Trophoblast cell (in vitro differentiated cells and primary cell): ENCODE data around the gene TTC13.

Source experiments
- DNase-seq, 2 donors: peaks; one replicate each; pipeline ENCODE4 v3.0.0-alpha.2; 2016
- H2AFZ ChIP-seq: 2 replicates; pipeline ENCODE4 v1.6.1; 2013; ENCODE audit warnings: low read length, moderate library complexity, mild to moderate bottlenecking; ENCODE audit not compliant: insufficient read depth, poor library complexity
- H2AK5ac ChIP-seq: 2 replicates; pipeline ENCODE4 v1.6.1; 2013; ENCODE audit warnings: mild to moderate bottlenecking, low read length
- H2BK120ac ChIP-seq: 2 replicates; pipeline ENCODE4 v1.6.1; 2013; ENCODE audit warnings: low read length, mild to moderate bottlenecking, moderate library complexity; ENCODE audit not compliant: insufficient read depth, poor library complexity
- H2BK12ac ChIP-seq: 2 replicates; pipeline ENCODE4 v1.6.1; 2013; ENCODE audit warnings: mild to moderate bottlenecking, low read length, moderate library complexity
- H2BK5ac ChIP-seq: 2 replicates; pipeline ENCODE4 v1.6.1; 2013; ENCODE audit warnings: low read length, low read depth, moderate library complexity, mild to moderate bottlenecking; ENCODE audit not compliant: poor library complexity
- H3K14ac ChIP-seq: 2 replicates; pipeline ENCODE4 v1.6.1; 2013; ENCODE audit warnings: mild to moderate bottlenecking, low read length
- H3K18ac ChIP-seq: 2 replicates; pipeline ENCODE4 v1.6.1; 2013; ENCODE audit warnings: mild to moderate bottlenecking, low read length
- H3K23ac ChIP-seq: 2 replicates; pipeline ENCODE4 v1.6.1; 2013; ENCODE audit warnings: low read length
- H3K27ac ChIP-seq: 2 replicates; pipeline ENCODE4 v1.5.1; 2013; ENCODE audit warnings: low read depth, mild to moderate bottlenecking, inconsistent platforms, low read length, moderate library complexity
- H3K27me3 ChIP-seq: 2 replicates; pipeline ENCODE4 v1.6.1; 2013; ENCODE audit warnings: inconsistent platforms, mild to moderate bottlenecking, low read length, moderate library complexity; ENCODE audit not compliant: insufficient read depth
- H3K36me3 ChIP-seq, 2 experiments: 1 replicate in 1 of 2; 2 replicates in 1 of 2; pipeline ENCODE4 v1.6.1; 2013; ENCODE audit warnings: low read length in 2 of 2, mild to moderate bottlenecking in 2 of 2, moderate library complexity in 1 of 2; ENCODE audit not compliant: insufficient read depth in 2 of 2, control insufficient read depth in 1 of 2
- H3K4ac ChIP-seq: 2 replicates; pipeline ENCODE4 v1.6.1; 2013; ENCODE audit warnings: low read depth, mild to moderate bottlenecking, low read length, moderate library complexity
- H3K4me1 ChIP-seq, 2 experiments: 1 replicate in 1 of 2; 2 replicates in 1 of 2; pipeline ENCODE4 v1.6.1; 2013; ENCODE audit warnings: low read length in 2 of 2, mild to moderate bottlenecking in 2 of 2, moderate library complexity in 1 of 2; ENCODE audit not compliant: insufficient read depth in 2 of 2, control insufficient read depth in 1 of 2
- H3K4me2 ChIP-seq: 2 replicates; pipeline ENCODE4 v1.6.1; 2013; ENCODE audit warnings: inconsistent platforms, mild to moderate bottlenecking, low read length, moderate library complexity
- H3K4me3 ChIP-seq: 2 replicates; pipeline ENCODE4 v1.5.1; 2013; ENCODE audit warnings: mild to moderate bottlenecking, low read depth, low read length, inconsistent platforms
- H3K79me1 ChIP-seq: one replicate; pipeline ENCODE4 v1.6.1; 2013; ENCODE audit warnings: low read length
- H3K79me2 ChIP-seq: 2 replicates; pipeline ENCODE4 v1.6.1; 2013; ENCODE audit warnings: low read length, mild to moderate bottlenecking; ENCODE audit not compliant: control insufficient read depth, insufficient read depth, poor library complexity
- H3K9ac ChIP-seq: 2 replicates; pipeline ENCODE4 v1.6.1; 2013; ENCODE audit warnings: mild to moderate bottlenecking, low read length
- H3K9me3 ChIP-seq: 2 replicates; pipeline ENCODE4 v1.6.1; 2013; ENCODE audit warnings: low read depth, mild to moderate bottlenecking, control low read depth, inconsistent platforms, low read length; ENCODE audit not compliant: insufficient read depth
- H4K12ac ChIP-seq: 2 replicates; pipeline ENCODE4 v1.6.1; 2013; ENCODE audit warnings: low read depth, mild to moderate bottlenecking, low read length, moderate library complexity
- H4K8ac ChIP-seq: 2 replicates; pipeline ENCODE4 v1.6.1; 2013; ENCODE audit warnings: low read depth, mild to moderate bottlenecking, low read length, moderate library complexity
- H4K91ac ChIP-seq: one replicate; pipeline ENCODE4 v1.6.1; 2013; ENCODE audit warnings: low read depth, mild to moderate bottlenecking, low read length, moderate library complexity
- whole genome bisulfite sequencing: extraction: QIAGEN DNeasy Blood & Tissue Kit; methylation state at CpG from one replicate; pipeline ENCODE4 v1.1.7; 2013; ENCODE audit warnings: missing lambda C conversion rate; ENCODE audit not compliant: insufficient read length, insufficient coverage; ENCODE audit errors: extremely low coverage; 5-methylcytosine and 5-hydroxymethylcytosine counted together

TTC13 gene

GRCh38 chr1:230898144-230898543 lies 80.5 kb downstream of the TTC13 start:
- Histone ChIP-seq H2BK12ac (no peak overlapping the region), H3K4me1 (peaks cover 0 to 5% of the 10 kb centered on the region in 2 experiments), H3K79me1 (no peaks in the 10 kb centered on the region)

GRCh38 chr1:230896779-230897178 lies 81.9 kb downstream of the TTC13 start:
- Histone ChIP-seq H3K79me2 (no peaks in the 10 kb centered on the region), H3K79me1 (peaks cover 6% of the 10 kb centered on the region), H2BK12ac (no peak overlapping the region), H2AFZ (no peak overlapping the region), H3K36me3 (no peaks in the 10 kb centered on the region), H3K27ac (no peak overlapping the region), H3K9me3 (no peaks in the 10 kb centered on the region), H4K8ac (no peak overlapping the region), H3K4me1 (peaks cover 0 to 8% of the 10 kb centered on the region in 2 experiments), H3K27me3 (no peaks in the 10 kb centered on the region), H3K4me3 (no peak overlapping the region), H3K9ac (no peak overlapping the region), H3K23ac (no peak overlapping the region), H4K91ac (no peak overlapping the region), H3K4me2 (no peak overlapping the region), H3K14ac (no peak overlapping the region), H2BK120ac (no peak overlapping the region), H2BK5ac (no peak overlapping the region), H4K12ac (no peak overlapping the region), H3K4ac (no peak overlapping the region), H3K18ac (no peak overlapping the region), H2AK5ac (no peak overlapping the region)
- no CpG with 5 or more reads among the region's 1 CpG for WGBS
- no peak for DNase-seq

More at GRCh38 chr1:230898144-230898543, 80.5 kb downstream of the TTC13 start:
- H3K27me3 ChIP-seq = no peaks in the 10 kb centered on the region
- no peak overlapping the region for H2AK5ac ChIP-seq
- no peak overlapping the region for H3K9ac ChIP-seq
- no peak overlapping the region for H4K8ac ChIP-seq
- H3K9me3 ChIP-seq = no peaks in the 10 kb centered on the region
- no peak overlapping the region for H3K4me3 ChIP-seq
- H3K18ac ChIP-seq = no peak overlapping the region
- no peak for DNase-seq
- H4K91ac ChIP-seq = no peak overlapping the region
- H3K79me2 ChIP-seq = no peaks in the 10 kb centered on the region
- no peak overlapping the region for H2BK5ac ChIP-seq
- no peak overlapping the region for H3K14ac ChIP-seq
- H4K12ac ChIP-seq = no peak overlapping the region
- H3K27ac ChIP-seq = no peak overlapping the region
- no peak overlapping the region for H2BK120ac ChIP-seq
- H2AFZ ChIP-seq = no peak overlapping the region
- H3K4ac ChIP-seq = no peak overlapping the region
- H3K4me2 ChIP-seq = no peak overlapping the region
- WGBS = no CpG with 5 or more reads among the region's 4 CpGs
- no peak overlapping the region for H3K23ac ChIP-seq
- H3K36me3 ChIP-seq = no peaks in the 10 kb centered on the region

- no peak overlapping the region for H3K18ac ChIP-seq
Measured at GRCh38 chr1:230895452-230895851, 83.2 kb downstream of the TTC13 start.

GRCh38 chr1:230894664-230895063 lies 84.0 kb downstream of the TTC13 start:
- H3K4ac ChIP-seq = no peak overlapping the region
- H3K27ac ChIP-seq = no peak overlapping the region
- no peaks in the 10 kb centered on the region for H3K79me2 ChIP-seq
- H4K12ac ChIP-seq = no peak overlapping the region
- H3K9me3 ChIP-seq = peaks cover 1% of the 10 kb centered on the region
- H2AK5ac ChIP-seq = peak overlapping the region; percentile 17
- no peaks in the 10 kb centered on the region for H3K36me3 ChIP-seq
- H2BK5ac ChIP-seq = no peak overlapping the region
- no CpG with 5 or more reads among the region's 5 CpGs for WGBS
- no peak for DNase-seq
- no peak overlapping the region for H4K91ac ChIP-seq
- no peak overlapping the region for H2BK12ac ChIP-seq
- H3K9ac ChIP-seq = no peak overlapping the region
- no peak overlapping the region for H2AFZ ChIP-seq
- H3K27me3 ChIP-seq = no peaks in the 10 kb centered on the region
- no peak overlapping the region for H4K8ac ChIP-seq
- H3K4me3 ChIP-seq = no peak overlapping the region
- no peak overlapping the region for H2BK120ac ChIP-seq
- H3K4me1 ChIP-seq = peaks cover 0 to 8% of the 10 kb centered on the region in 2 experiments
- H3K18ac ChIP-seq = no peak overlapping the region
- H3K79me1 ChIP-seq = peaks cover 6% of the 10 kb centered on the region
- no peak overlapping the region for H3K14ac ChIP-seq
- H3K4me2 ChIP-seq = no peak overlapping the region
- no peak overlapping the region for H3K23ac ChIP-seq

More at GRCh38 chr1:230895452-230895851, 83.2 kb downstream of the TTC13 start:
- Histone ChIP-seq H3K4ac (no peak overlapping the region), H4K8ac (no peak overlapping the region), H2AFZ (no peak overlapping the region), H3K27me3 (no peaks in the 10 kb centered on the region), H3K36me3 (no peaks in the 10 kb centered on the region), H3K27ac (no peak overlapping the region), H3K9ac (no peak overlapping the region), H3K79me1 (peaks cover 6% of the 10 kb centered on the region), H2BK5ac (no peak overlapping the region), H3K23ac (no peak overlapping the region), H3K4me1 (peaks cover 0 to 8% of the 10 kb centered on the region in 2 experiments), H3K4me2 (no peak overlapping the region), H2BK12ac (no peak overlapping the region), H3K14ac (no peak overlapping the region), H3K9me3 (no peaks in the 10 kb centered on the region), H2BK120ac (no peak overlapping the region), H3K79me2 (no peaks in the 10 kb centered on the region), H2AK5ac (no peak overlapping the region), H3K4me3 (no peak overlapping the region), H4K91ac (no peak overlapping the region), H4K12ac (no peak overlapping the region)
- WGBS = no CpG with 5 or more reads among the region's 2 CpGs
- no peak for DNase-seq
